Renal cortex interstitium (tissue), 3 donors: ENCODE measurements around the gene GPR68. TPM values are rescaled to one million over a fixed set of nuclear protein-coding genes. Genes with fewer than 3 reads are reported as not detected.

ENCODE experiments used
- polyA plus RNA-seq, 3 donors: library from polyadenylated mRNA; unstranded; fragments of 120-200 nt; gene quantifications; one replicate each; pipeline ENCODE4 v1.2.1, GENCODE V29; 2013; ENCODE audit not compliant: insufficient read length in 3 of 3

GPR68 gene
- polyA plus RNA-seq, 3 donors: 1.8 to 4.2 (median 1.9) TPM

Other genes starting within 250 kb of the GPR68 start
- 1 to 10 TPM; 6.3 to 7.6 (median 7.3) TPM for gene RPS6KA5, start 184.1 kb downstream of the GPR68 start, polyA plus RNA-seq
- gene DGLUCY, start 130.6 kb downstream of the GPR68 start, polyA plus RNA-seq: 10 to 100 TPM; 65.4 to 79.2 (median 73.4) TPM
- 10 to 100 TPM; 35.8 to 45.9 (median 37.3) TPM for gene CCDC88C, start 173.1 kb upstream of the GPR68 start, polyA plus RNA-seq